Cardiac muscle cell (in vitro differentiated cells and primary cell): Measurements from ENCODE around the gene PEX3. TPM values are rescaled to one million over a fixed set of nuclear protein-coding genes. Genes with fewer than 3 reads are reported as not detected.

Source experiments
- DNase-seq, 2 donors: peaks; one replicate each; pipeline versions ENCODE4 v3.0.0 to v3.0.0-alpha.2; 2010 to 2017; ENCODE audit warnings: low read depth in 1 of 2, low spot score in 1 of 2
- H3K27ac ChIP-seq: fragments of 200-600 bp; sonication (generic); 2 replicates; pipeline ENCODE4 v1.5.1; 2016
- H3K27me3 ChIP-seq: fragments of 200-600 bp; sonication (generic); 2 replicates; pipeline ENCODE4 v1.6.0; 2016; ENCODE audit warnings: control low read depth
- H3K36me3 ChIP-seq: fragments of 200-600 bp; sonication (generic); 2 replicates; pipeline ENCODE4 v1.5.1; 2016; ENCODE audit warnings: control low read depth
- H3K4me1 ChIP-seq: fragments of 200-600 bp; sonication (generic); 2 replicates; pipeline ENCODE4 v1.8.1; 2017; ENCODE audit warnings: low read depth, mild to moderate bottlenecking, mixed run types
- H3K4me3 ChIP-seq: fragments of 200-600 bp; sonication (generic); 2 replicates; pipeline ENCODE4 v1.5.1; 2016; ENCODE audit warnings: mild to moderate bottlenecking
- H3K9me3 ChIP-seq: fragments of 200-600 bp; sonication (generic); 2 replicates; pipeline ENCODE4 v1.5.1; 2017; ENCODE audit warnings: low read depth, mild to moderate bottlenecking, control low read depth
- CTCF ChIP-seq: IDR thresholded peaks from 2 replicates; pipeline ENCODE4 v1.5.1; 2012; ENCODE audit warnings: low read depth, mild to moderate bottlenecking, low read length
- polyA plus RNA-seq: library from polyadenylated mRNA; unstranded; fragments of >200 nt; fragmentation: Nextera tagmentation; extraction: Ambion mirVana; gene quantifications from 2 replicates; pipeline ENCODE4 v1.2.1, GENCODE V29; 2016
- total RNA-seq: library from RNA; depleted of rRNA; stranded (reverse); fragments of >200 nt; gene quantifications from 2 replicates; pipeline ENCODE4 v1.2.3, GENCODE V29; 2016

PEX3 gene
- total and polyA plus RNA-seq, 2 experiments from 2014 or later = 8.9 to 34.9 TPM

- Histone ChIP-seq H3K36me3 (no peaks in the 10 kb centered on the region), H3K27me3 (peaks cover 63% of the 10 kb centered on the region), H3K27ac (no peak overlapping the region), H3K4me3 (peak overlapping the region; percentile 37), H3K9me3 (no peaks in the 10 kb centered on the region), H3K4me1 (no peaks in the 10 kb centered on the region)
- no peak for TF ChIP-seq CTCF
- peak in 1 of 2 donors; percentile 46 for DNase-seq
Observed at GRCh38 chr6:143536461-143536865, 85.9 kb downstream of the PEX3 start.

GRCh38 chr6:143536866-143537691 lies 86.5 kb downstream of the PEX3 start:
- no peaks in the 10 kb centered on the region for H3K4me1 ChIP-seq
- peak; percentile 53 for TF ChIP-seq CTCF
- DNase-seq = peak; percentile 51 to 69
- peak overlapping the region; percentile 37 for H3K4me3 ChIP-seq
- H3K36me3 ChIP-seq = no peaks in the 10 kb centered on the region
- H3K27ac ChIP-seq = no peak overlapping the region
- no peaks in the 10 kb centered on the region for H3K9me3 ChIP-seq
- peaks cover 63% of the 10 kb centered on the region for H3K27me3 ChIP-seq

- TF ChIP-seq CTCF = no peak
- H3K27ac ChIP-seq = no peak overlapping the region
- H3K9me3 ChIP-seq = no peaks in the 10 kb centered on the region
- no peaks in the 10 kb centered on the region for H3K4me1 ChIP-seq
- H3K27me3 ChIP-seq = peaks cover 51% of the 10 kb centered on the region
- H3K4me3 ChIP-seq = no peak overlapping the region
- no peak for DNase-seq
- H3K36me3 ChIP-seq = no peaks in the 10 kb centered on the region
Observed at GRCh38 chr6:143538374-143538773, 87.8 kb downstream of the PEX3 start.

- DNase-seq = no peak
- Histone ChIP-seq H3K27ac (no peak overlapping the region), H3K4me1 (no peaks in the 10 kb centered on the region), H3K4me3 (no peak overlapping the region), H3K36me3 (no peaks in the 10 kb centered on the region), H3K27me3 (peaks cover 48% of the 10 kb centered on the region), H3K9me3 (no peaks in the 10 kb centered on the region)
- TF ChIP-seq CTCF = no peak
Observed at GRCh38 chr6:143539106-143539505, 88.5 kb downstream of the PEX3 start.

GRCh38 chr6:143539734-143540133 lies 89.1 kb downstream of the PEX3 start:
- Histone ChIP-seq H3K36me3 (no peaks in the 10 kb centered on the region), H3K9me3 (no peaks in the 10 kb centered on the region), H3K27me3 (peaks cover 44% of the 10 kb centered on the region), H3K27ac (no peak overlapping the region), H3K4me1 (no peaks in the 10 kb centered on the region), H3K4me3 (no peak overlapping the region)
- DNase-seq = no peak
- TF ChIP-seq CTCF = no peak
